ENCODE results near the gene ZSWIM5. TPM values are rescaled to one million over a fixed set of nuclear protein-coding genes. Genes with fewer than 3 reads are reported as not detected.

ZSWIM5 gene
- total RNA-seq, 1 experiment from 2014 or later: 0.40 TPM

DNA sequence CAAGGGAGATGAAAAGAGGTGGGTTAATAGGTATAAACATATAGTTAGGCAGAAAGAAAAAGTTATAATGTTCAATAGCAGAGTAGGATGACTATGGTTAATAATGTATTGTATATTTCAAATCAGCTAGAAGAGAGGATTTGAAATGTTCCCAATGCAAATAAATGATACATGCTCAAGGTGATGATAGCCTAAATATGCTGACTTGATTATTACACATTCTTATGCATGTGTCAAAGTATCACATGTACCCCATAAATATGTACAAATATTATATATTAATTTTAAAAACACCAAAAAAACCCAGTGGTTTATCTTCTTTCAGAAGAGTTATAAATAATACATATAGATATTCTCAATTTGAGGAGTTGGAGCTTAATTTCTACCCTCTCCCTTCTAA, 38.3 kb upstream of the ZSWIM5 start:
- no peaks in the 10 kb centered on the region for H3K4me1 Mint-ChIP-seq (ENCODE audit: low read depth, unreplicated experiment)
- TF ChIP-seq, protein P1, sequence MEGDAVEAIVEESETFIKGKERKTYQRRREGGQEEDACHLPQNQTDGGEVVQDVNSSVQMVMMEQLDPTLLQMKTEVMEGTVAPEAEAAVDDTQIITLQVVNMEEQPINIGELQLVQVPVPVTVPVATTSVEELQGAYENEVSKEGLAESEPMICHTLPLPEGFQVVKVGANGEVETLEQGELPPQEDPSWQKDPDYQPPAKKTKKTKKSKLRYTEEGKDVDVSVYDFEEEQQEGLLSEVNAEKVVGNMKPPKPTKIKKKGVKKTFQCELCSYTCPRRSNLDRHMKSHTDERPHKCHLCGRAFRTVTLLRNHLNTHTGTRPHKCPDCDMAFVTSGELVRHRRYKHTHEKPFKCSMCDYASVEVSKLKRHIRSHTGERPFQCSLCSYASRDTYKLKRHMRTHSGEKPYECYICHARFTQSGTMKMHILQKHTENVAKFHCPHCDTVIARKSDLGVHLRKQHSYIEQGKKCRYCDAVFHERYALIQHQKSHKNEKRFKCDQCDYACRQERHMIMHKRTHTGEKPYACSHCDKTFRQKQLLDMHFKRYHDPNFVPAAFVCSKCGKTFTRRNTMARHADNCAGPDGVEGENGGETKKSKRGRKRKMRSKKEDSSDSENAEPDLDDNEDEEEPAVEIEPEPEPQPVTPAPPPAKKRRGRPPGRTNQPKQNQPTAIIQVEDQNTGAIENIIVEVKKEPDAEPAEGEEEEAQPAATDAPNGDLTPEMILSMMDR (IDR thresholded peaks at IDR 0.05; ENCODE audit: unreplicated experiment): no peak
- BruUV-seq (replicated peaks): no TSS peak
- no peak overlapping the region for H3K4me3 Mint-ChIP-seq (ENCODE audit: low read depth, unreplicated experiment)
- H3K36me3 Mint-ChIP-seq (ENCODE audit: insufficient read depth, unreplicated experiment): no peaks in the 10 kb centered on the region
- peaks cover 3% of the 10 kb centered on the region for H3K9me3 Mint-ChIP-seq (ENCODE audit: low read depth, unreplicated experiment)
- no peaks in the 10 kb centered on the region for H3K27me3 Mint-ChIP-seq (ENCODE audit: unreplicated experiment)
- intact Hi-C loops (cut with micrococcal nuclease; ENCODE audit: unreplicated experiment): no loop called here
- no peak overlapping the region for H3K27ac Mint-ChIP-seq (ENCODE audit: unreplicated experiment)
- CTCF ChIA-PET: no interaction called here
- no peak for DNase-seq

DNA sequence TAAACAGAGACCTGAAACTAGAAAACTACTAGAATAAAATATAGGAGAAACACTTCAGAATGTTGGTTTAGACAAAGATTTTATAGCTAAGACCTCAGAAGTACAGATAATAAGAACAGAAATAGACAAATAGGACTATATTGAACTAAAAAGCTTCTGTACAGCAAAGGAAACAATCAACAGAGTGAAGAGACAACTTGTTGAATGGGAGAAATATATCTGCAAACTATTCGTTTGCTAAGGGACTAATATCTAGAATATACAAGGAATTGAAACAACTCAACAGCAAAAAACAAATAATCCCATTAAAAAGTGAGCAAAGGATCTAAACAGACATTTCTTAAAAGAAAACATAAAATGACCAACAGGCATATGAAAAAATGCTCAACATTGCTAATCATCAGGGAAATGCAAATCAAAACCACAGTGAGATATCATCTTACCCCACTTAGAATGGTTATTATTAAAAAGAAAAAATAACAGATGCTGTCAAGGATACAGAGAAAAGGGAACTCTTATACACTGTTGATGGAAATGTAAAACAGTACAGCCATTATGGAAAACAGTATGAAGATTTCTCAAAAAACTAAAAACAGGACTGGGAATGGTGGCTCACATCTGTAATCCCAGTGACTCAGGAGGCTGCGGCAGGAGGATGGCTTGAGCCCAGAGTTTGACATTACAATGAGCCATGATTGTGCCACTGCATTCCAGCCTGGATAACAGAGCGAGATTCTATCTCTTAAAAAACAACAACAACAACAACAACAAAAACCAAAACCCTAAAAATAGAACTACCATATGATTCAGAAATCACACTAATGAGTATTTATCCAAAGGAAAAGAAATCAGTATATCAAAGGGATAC, 37.3 kb upstream of the ZSWIM5 start:
- no peaks in the 10 kb centered on the region for H3K36me3 Mint-ChIP-seq (ENCODE audit: insufficient read depth, unreplicated experiment)
- CTCF ChIA-PET: no interaction called here
- no TSS peak for BruUV-seq (replicated peaks)
- H3K27me3 Mint-ChIP-seq (ENCODE audit: unreplicated experiment): no peaks in the 10 kb centered on the region
- no peaks in the 10 kb centered on the region for H3K4me1 Mint-ChIP-seq (ENCODE audit: low read depth, unreplicated experiment)
- DNase-seq: no peak
- H3K4me3 Mint-ChIP-seq (ENCODE audit: low read depth, unreplicated experiment): no peak overlapping the region
- TF ChIP-seq, protein P1 (IDR thresholded peaks at IDR 0.05; ENCODE audit: unreplicated experiment): no peak
- intact Hi-C loops (cut with micrococcal nuclease; ENCODE audit: unreplicated experiment): no loop called here
- H3K27ac Mint-ChIP-seq (ENCODE audit: unreplicated experiment): no peak overlapping the region
- peaks cover 3% of the 10 kb centered on the region for H3K9me3 Mint-ChIP-seq (ENCODE audit: low read depth, unreplicated experiment)

DNA sequence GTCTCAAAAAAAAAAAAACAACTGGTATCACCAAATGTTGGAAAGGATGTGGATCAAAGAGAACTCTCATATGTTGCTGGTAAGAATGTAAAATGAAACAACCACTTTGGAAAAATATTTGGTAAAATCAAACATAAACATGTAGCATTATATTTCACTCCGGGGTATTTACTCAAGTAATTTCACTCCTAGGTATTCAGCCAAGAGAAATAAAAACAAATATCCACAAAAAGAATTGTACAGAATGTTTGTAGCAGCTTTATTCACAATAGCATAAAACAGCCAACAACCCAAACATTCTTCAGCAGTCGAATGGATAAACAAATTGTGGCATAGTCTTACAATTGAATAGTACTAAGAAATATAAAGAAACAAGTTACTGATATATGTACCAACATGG, 32.4 kb upstream of the ZSWIM5 start:
- H3K36me3 Mint-ChIP-seq (ENCODE audit: insufficient read depth, unreplicated experiment): no peaks in the 10 kb centered on the region
- H3K27me3 Mint-ChIP-seq (ENCODE audit: unreplicated experiment): peaks cover 16% of the 10 kb centered on the region
- TF ChIP-seq, protein P1 (IDR thresholded peaks at IDR 0.05; ENCODE audit: unreplicated experiment): no peak
- H3K9me3 Mint-ChIP-seq (ENCODE audit: low read depth, unreplicated experiment): peaks cover 8% of the 10 kb centered on the region
- no peaks in the 10 kb centered on the region for H3K4me1 Mint-ChIP-seq (ENCODE audit: low read depth, unreplicated experiment)
- no TSS peak for BruUV-seq (replicated peaks)
- no peak for DNase-seq
- H3K4me3 Mint-ChIP-seq (ENCODE audit: low read depth, unreplicated experiment): no peak overlapping the region
- intact Hi-C loops (cut with micrococcal nuclease; ENCODE audit: unreplicated experiment): no loop called here
- no peak overlapping the region for H3K27ac Mint-ChIP-seq (ENCODE audit: unreplicated experiment)
- CTCF ChIA-PET: interaction anchor here (0.6 kb wide), 1 partner anchor 207 kb away, joined by 3 read pairs; no protein-coding TSS in a partner anchor

DNA sequence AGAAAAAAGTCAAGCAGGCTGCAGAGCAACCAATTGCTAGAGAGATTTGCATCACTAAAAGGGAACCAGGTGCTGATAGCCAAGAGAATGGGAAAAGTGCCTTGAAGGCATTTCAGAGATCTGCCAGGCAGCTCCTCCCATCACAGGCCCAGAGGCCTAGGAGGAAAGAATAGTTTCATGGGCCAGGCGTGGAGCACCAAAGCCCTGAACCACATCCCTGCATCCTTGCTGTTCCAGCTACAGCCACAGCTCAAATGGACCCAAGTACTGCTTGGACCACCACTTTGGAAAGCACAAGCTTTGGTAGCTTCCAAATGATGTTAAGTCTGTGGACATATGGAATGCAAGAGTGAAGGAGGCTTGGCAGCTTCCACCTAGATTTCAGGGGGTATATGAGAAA, 29.7 kb upstream of the ZSWIM5 start:
- Mint-ChIP-seq H3K9me3 (ENCODE audit: low read depth, unreplicated experiment) (peaks cover 5% of the 10 kb centered on the region), H3K27me3 (ENCODE audit: unreplicated experiment) (peaks cover 16% of the 10 kb centered on the region), H3K27ac (ENCODE audit: unreplicated experiment) (no peak overlapping the region), H3K4me1 (ENCODE audit: low read depth, unreplicated experiment) (no peaks in the 10 kb centered on the region), H3K36me3 (ENCODE audit: insufficient read depth, unreplicated experiment) (no peaks in the 10 kb centered on the region), H3K4me3 (ENCODE audit: low read depth, unreplicated experiment) (no peak overlapping the region)
- TF ChIP-seq, protein P1 (IDR thresholded peaks at IDR 0.05; ENCODE audit: unreplicated experiment): no peak
- DNase-seq: no peak
- CTCF ChIA-PET: no interaction called here
- no TSS peak for BruUV-seq (replicated peaks)
- intact Hi-C loops (cut with micrococcal nuclease; ENCODE audit: unreplicated experiment): no loop called here

Measured in Calu3 (cell line).